Skin epidermis (tissue), 12 donors: Measurements from ENCODE around the gene SYNDIG1.

ENCODE experiments used
- H3K27ac ChIP-seq, 21 experiments: fragments of 200-600 bp; sonication (generic) in 11 of 21; one replicate each; pipeline ENCODE4 v1.5.0; 2020; ENCODE audit warnings: mild to moderate bottlenecking in 3 of 21, inconsistent platforms in 2 of 21, moderate library complexity in 2 of 21
- H3K4me3 ChIP-seq, 7 experiments: fragments of 200-600 bp; sonication (generic) in 2 of 7; one replicate each; pipeline ENCODE4 v1.5.0; 2020; ENCODE audit warnings: inconsistent platforms in 2 of 7, mild to moderate bottlenecking in 2 of 7, moderate library complexity in 1 of 7

SYNDIG1 gene

GRCh38 chr20:24544371-24544770 lies 74.9 kb downstream of the SYNDIG1 start:
- Histone ChIP-seq H3K4me3 (no peak overlapping the region), H3K27ac (no peak overlapping the region)

- Histone ChIP-seq H3K27ac (no peak overlapping the region), H3K4me3 (no peak overlapping the region)
Observed at GRCh38 chr20:24545168-24545567, 75.7 kb downstream of the SYNDIG1 start.

- Histone ChIP-seq H3K27ac (no peak overlapping the region), H3K4me3 (no peak overlapping the region)
Observed at GRCh38 chr20:24546232-24546892, 76.9 kb downstream of the SYNDIG1 start.

- H3K4me3 ChIP-seq = no peak overlapping the region
- no peak overlapping the region for H3K27ac ChIP-seq
Observed at GRCh38 chr20:24547967-24548366, 78.5 kb downstream of the SYNDIG1 start.

GRCh38 chr20:24559114-24559732 lies 89.8 kb downstream of the SYNDIG1 start:
- H3K27ac ChIP-seq = no peak overlapping the region
- H3K4me3 ChIP-seq = no peak overlapping the region

GRCh38 chr20:24560571-24561491 lies 91.4 kb downstream of the SYNDIG1 start:
- H3K27ac ChIP-seq = no peak overlapping the region

GRCh38 chr20:24565835-24566351 lies 96.5 kb downstream of the SYNDIG1 start:
- H3K27ac ChIP-seq = no peak overlapping the region
- H3K4me3 ChIP-seq = no peak overlapping the region

More at GRCh38 chr20:24560571-24561491, 91.4 kb downstream of the SYNDIG1 start:
- no peak overlapping the region for H3K4me3 ChIP-seq

GRCh38 chr20:24566656-24567055 lies 97.2 kb downstream of the SYNDIG1 start:
- no peak overlapping the region for H3K27ac ChIP-seq
- H3K4me3 ChIP-seq = no peak overlapping the region

- Histone ChIP-seq H3K4me3 (no peak overlapping the region), H3K27ac (no peak overlapping the region)
Observed at GRCh38 chr20:24567508-24567907, 98.1 kb downstream of the SYNDIG1 start.

GRCh38 chr20:24568842-24569241 lies 99.4 kb downstream of the SYNDIG1 start:
- H3K27ac ChIP-seq = no peak overlapping the region
- H3K4me3 ChIP-seq = no peak overlapping the region

GRCh38 chr20:24571159-24571558 lies 101.7 kb downstream of the SYNDIG1 start:
- Histone ChIP-seq H3K4me3 (no peak overlapping the region), H3K27ac (no peak overlapping the region)

GRCh38 chr20:24572140-24572539 lies 102.7 kb downstream of the SYNDIG1 start:
- Histone ChIP-seq H3K4me3 (no peak overlapping the region), H3K27ac (no peak overlapping the region)

- H3K27ac ChIP-seq = no peak overlapping the region
- H3K4me3 ChIP-seq = no peak overlapping the region
Observed at GRCh38 chr20:24572862-24573261, 103.4 kb downstream of the SYNDIG1 start.

- Histone ChIP-seq H3K4me3 (no peak overlapping the region), H3K27ac (no peak overlapping the region)
Observed at GRCh38 chr20:24573557-24573956, 104.1 kb downstream of the SYNDIG1 start.

GRCh38 chr20:24574307-24574706 lies 104.9 kb downstream of the SYNDIG1 start:
- Histone ChIP-seq H3K27ac (no peak overlapping the region), H3K4me3 (no peak overlapping the region)

GRCh38 chr20:24574797-24575196 lies 105.4 kb downstream of the SYNDIG1 start:
- Histone ChIP-seq H3K27ac (no peak overlapping the region), H3K4me3 (no peak overlapping the region)

- H3K27ac ChIP-seq = no peak overlapping the region
- no peak overlapping the region for H3K4me3 ChIP-seq
Observed at GRCh38 chr20:24575811-24576210, 106.4 kb downstream of the SYNDIG1 start.

- H3K4me3 ChIP-seq = no peak overlapping the region
- no peak overlapping the region for H3K27ac ChIP-seq
Observed at GRCh38 chr20:24576447-24576846, 107.0 kb downstream of the SYNDIG1 start.

- Histone ChIP-seq H3K27ac (no peak overlapping the region), H3K4me3 (no peak overlapping the region)
Observed at GRCh38 chr20:24577271-24577909, 108.0 kb downstream of the SYNDIG1 start.
